Body of pancreas (tissue), 4 donors: Measurements from ENCODE around the gene SUN5.

ENCODE experiments used
- POLR2A ChIP-seq, 3 donors: fragments of 450-650 bp; IDR thresholded peaks; one replicate each; pipeline ENCODE4 v1.6.1; 2016; ENCODE audit warnings: antibody characterized with exemption in 3 of 3, mild to moderate bottlenecking in 2 of 3
- TF ChIP-seq, protein P1 (sequence below), 7 experiments: fragments of 450-650 bp in 4 of 7; fragments of 200-600 bp in 3 of 7; sonication (generic) in 3 of 7; IDR thresholded peaks; one replicate each; pipeline ENCODE4 v1.5.1; 2016 to 2019; ENCODE audit warnings: antibody characterized with exemption in 7 of 7

DNA sequence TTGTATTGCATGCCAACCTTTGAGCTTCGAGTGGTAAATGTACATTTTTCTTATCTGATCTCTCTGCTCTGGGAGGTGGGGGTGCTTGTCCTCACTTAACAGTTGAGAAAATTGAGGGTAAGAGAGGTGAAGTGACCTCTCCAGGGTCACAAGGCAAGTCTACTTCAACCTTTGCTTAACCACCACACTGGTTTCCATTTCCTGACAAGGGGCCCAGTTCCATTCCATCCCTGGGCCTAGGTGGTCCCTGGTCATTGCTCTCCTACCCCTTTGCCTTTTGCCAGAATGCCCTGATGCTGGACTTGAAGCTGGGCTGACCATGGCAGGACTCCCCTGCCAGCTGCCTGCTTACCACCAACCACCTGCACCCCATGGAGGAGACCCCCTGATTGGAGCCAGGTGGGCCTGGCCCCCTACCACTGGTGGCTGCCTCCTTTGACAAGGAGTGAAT is 39.5 kb upstream of the SUN5 start:
- TF ChIP-seq POLR2A (IDR thresholded peaks at IDR 0.05) = no peak
- TF ChIP-seq, protein P1, sequence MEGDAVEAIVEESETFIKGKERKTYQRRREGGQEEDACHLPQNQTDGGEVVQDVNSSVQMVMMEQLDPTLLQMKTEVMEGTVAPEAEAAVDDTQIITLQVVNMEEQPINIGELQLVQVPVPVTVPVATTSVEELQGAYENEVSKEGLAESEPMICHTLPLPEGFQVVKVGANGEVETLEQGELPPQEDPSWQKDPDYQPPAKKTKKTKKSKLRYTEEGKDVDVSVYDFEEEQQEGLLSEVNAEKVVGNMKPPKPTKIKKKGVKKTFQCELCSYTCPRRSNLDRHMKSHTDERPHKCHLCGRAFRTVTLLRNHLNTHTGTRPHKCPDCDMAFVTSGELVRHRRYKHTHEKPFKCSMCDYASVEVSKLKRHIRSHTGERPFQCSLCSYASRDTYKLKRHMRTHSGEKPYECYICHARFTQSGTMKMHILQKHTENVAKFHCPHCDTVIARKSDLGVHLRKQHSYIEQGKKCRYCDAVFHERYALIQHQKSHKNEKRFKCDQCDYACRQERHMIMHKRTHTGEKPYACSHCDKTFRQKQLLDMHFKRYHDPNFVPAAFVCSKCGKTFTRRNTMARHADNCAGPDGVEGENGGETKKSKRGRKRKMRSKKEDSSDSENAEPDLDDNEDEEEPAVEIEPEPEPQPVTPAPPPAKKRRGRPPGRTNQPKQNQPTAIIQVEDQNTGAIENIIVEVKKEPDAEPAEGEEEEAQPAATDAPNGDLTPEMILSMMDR (IDR thresholded peaks at IDR 0.05) = no peak
